GM21717 (cell line): ENCODE results near the gene GIPC3.

ENCODE experiments used
- ATAC-seq: cut with Tn5 transposase; IDR thresholded peaks from one replicate; pipeline ENCODE4 v1.9.1; 2021; ENCODE audit warnings: mild to moderate bottlenecking, moderate library complexity; ENCODE audit not compliant: unreplicated experiment

Gene GIPC3

GRCh38 chr19:3634496-3635045 is 49.3 kb downstream of the GIPC3 start:
- no peak for ATAC-seq

GRCh38 chr19:3636506-3636905 is 51.2 kb downstream of the GIPC3 start:
- ATAC-seq: no peak

- ATAC-seq: no peak
These were observed 51.7 kb downstream of the GIPC3 start for GRCh38 chr19:3636962-3637361.

GRCh38 chr19:3637621-3638020 is 52.3 kb downstream of the GIPC3 start:
- no peak for ATAC-seq

GRCh38 chr19:3638208-3639193 is 53.2 kb downstream of the GIPC3 start:
- no peak for ATAC-seq

GRCh38 chr19:3639479-3639878 is 54.2 kb downstream of the GIPC3 start:
- ATAC-seq: no peak

GRCh38 chr19:3641515-3642269 is 56.4 kb downstream of the GIPC3 start:
- no peak for ATAC-seq

- no peak for ATAC-seq
These were observed 57.0 kb downstream of the GIPC3 start for GRCh38 chr19:3642296-3642695.
